ENCODE results near the gene SPRED1. TPM values are rescaled to one million over a fixed set of nuclear protein-coding genes. Genes with fewer than 3 reads are reported as not detected.

SPRED1 gene
- polyA plus RNA-seq (2013, experiment 1 of 4): 25.5 TPM
- polyA plus RNA-seq (2013, experiment 2 of 4): 32.2 TPM
- 27.4 TPM for polyA plus RNA-seq (2013, experiment 3 of 4)
- 34.0 TPM for polyA plus RNA-seq (2013, experiment 4 of 4)

GRCh38 chr15:38252481-38253350 lies at the start of gene SPRED1:
Gene SPRED1, plus strand, starts transcription at chr15:38252836. Its CDS starts 350 bp downstream, at chr15:38253186.
- H3K27ac ChIP-seq (ENCODE audit: insufficient read depth, low read depth, low read length, poor library complexity, severe bottlenecking): peak within 1 kb of the TSS; percentile 95
- no peaks in the 10 kb centered on the region for H3K36me3 ChIP-seq (ENCODE audit: control insufficient read depth, insufficient read depth, low read length)
- 0% methylated on average over 74 to 75 of the region's 75 CpGs for WGBS, 2 experiments
- no peaks in the 10 kb centered on the region for H3K27me3 ChIP-seq (ENCODE audit: control insufficient read depth, insufficient read depth, low read length, poor library complexity, severe bottlenecking)
- no peaks in the 10 kb centered on the region for H3K9me3 ChIP-seq (ENCODE audit: control insufficient read depth, low read length)
- peak within 1 kb of the TSS; percentile 81 for H3K4me3 ChIP-seq (ENCODE audit: insufficient read depth, low read depth, low read length)
- peaks cover 9% of the 10 kb centered on the region for H3K4me1 ChIP-seq (ENCODE audit: control insufficient read depth, insufficient read depth, low read length)

GRCh38 chr15:38205526-38206272 lies 46.9 kb upstream of the SPRED1 start:
- 100% methylated on average over 1 to 2 of the region's 3 CpGs for WGBS, 2 experiments
- H3K4me1 ChIP-seq (ENCODE audit: control insufficient read depth, insufficient read depth, low read length): peaks cover 5% of the 10 kb centered on the region
- no peaks in the 10 kb centered on the region for H3K36me3 ChIP-seq (ENCODE audit: control insufficient read depth, insufficient read depth, low read length)
- no peak overlapping the region for H3K27ac ChIP-seq (ENCODE audit: insufficient read depth, low read depth, low read length, poor library complexity, severe bottlenecking)
- H3K4me3 ChIP-seq (ENCODE audit: insufficient read depth, low read depth, low read length): no peak overlapping the region
- H3K27me3 ChIP-seq (ENCODE audit: control insufficient read depth, insufficient read depth, low read length, poor library complexity, severe bottlenecking): no peaks in the 10 kb centered on the region
- H3K9me3 ChIP-seq (ENCODE audit: control insufficient read depth, low read length): no peaks in the 10 kb centered on the region

- H3K36me3 ChIP-seq (ENCODE audit: control insufficient read depth, insufficient read depth, low read length): no peaks in the 10 kb centered on the region
- H3K4me1 ChIP-seq (ENCODE audit: control insufficient read depth, insufficient read depth, low read length): peaks cover 5% of the 10 kb centered on the region
- H3K27ac ChIP-seq (ENCODE audit: insufficient read depth, low read depth, low read length, poor library complexity, severe bottlenecking): no peak overlapping the region
- 92 to 96% methylated on average over 2 of the region's 2 CpGs for WGBS, 2 experiments
- H3K27me3 ChIP-seq (ENCODE audit: control insufficient read depth, insufficient read depth, low read length, poor library complexity, severe bottlenecking): no peaks in the 10 kb centered on the region
- H3K4me3 ChIP-seq (ENCODE audit: insufficient read depth, low read depth, low read length): no peak overlapping the region
- H3K9me3 ChIP-seq (ENCODE audit: control insufficient read depth, low read length): no peaks in the 10 kb centered on the region
Observed at GRCh38 chr15:38207621-38208020, 45.0 kb upstream of the SPRED1 start.

- no peak overlapping the region for H3K4me3 ChIP-seq (ENCODE audit: insufficient read depth, low read depth, low read length)
- peaks cover 5% of the 10 kb centered on the region for H3K4me1 ChIP-seq (ENCODE audit: control insufficient read depth, insufficient read depth, low read length)
- H3K27me3 ChIP-seq (ENCODE audit: control insufficient read depth, insufficient read depth, low read length, poor library complexity, severe bottlenecking): no peaks in the 10 kb centered on the region
- H3K9me3 ChIP-seq (ENCODE audit: control insufficient read depth, low read length): no peaks in the 10 kb centered on the region
- no peaks in the 10 kb centered on the region for H3K36me3 ChIP-seq (ENCODE audit: control insufficient read depth, insufficient read depth, low read length)
- no peak overlapping the region for H3K27ac ChIP-seq (ENCODE audit: insufficient read depth, low read depth, low read length, poor library complexity, severe bottlenecking)
- 88 to 90% methylated on average over 1 of the region's 1 CpG for WGBS, 2 experiments
Observed at GRCh38 chr15:38208206-38208605, 44.4 kb upstream of the SPRED1 start.

GRCh38 chr15:38208779-38209178 lies 43.9 kb upstream of the SPRED1 start:
- Histone ChIP-seq H3K4me1 (ENCODE audit: control insufficient read depth, insufficient read depth, low read length) (peaks cover 5% of the 10 kb centered on the region), H3K4me3 (ENCODE audit: insufficient read depth, low read depth, low read length) (no peak overlapping the region), H3K27me3 (ENCODE audit: control insufficient read depth, insufficient read depth, low read length, poor library complexity, severe bottlenecking) (no peaks in the 10 kb centered on the region), H3K9me3 (ENCODE audit: control insufficient read depth, low read length) (no peaks in the 10 kb centered on the region), H3K36me3 (ENCODE audit: control insufficient read depth, insufficient read depth, low read length) (no peaks in the 10 kb centered on the region), H3K27ac (ENCODE audit: insufficient read depth, low read depth, low read length, poor library complexity, severe bottlenecking) (no peak overlapping the region)
- WGBS, 2 experiments: 97 to 100% methylated on average over 1 to 2 of the region's 2 CpGs

- H3K9me3 ChIP-seq (ENCODE audit: control insufficient read depth, low read length): no peaks in the 10 kb centered on the region
- no peak overlapping the region for H3K4me3 ChIP-seq (ENCODE audit: insufficient read depth, low read depth, low read length)
- H3K36me3 ChIP-seq (ENCODE audit: control insufficient read depth, insufficient read depth, low read length): no peaks in the 10 kb centered on the region
- H3K4me1 ChIP-seq (ENCODE audit: control insufficient read depth, insufficient read depth, low read length): peaks cover 5% of the 10 kb centered on the region
- H3K27me3 ChIP-seq (ENCODE audit: control insufficient read depth, insufficient read depth, low read length, poor library complexity, severe bottlenecking): no peaks in the 10 kb centered on the region
- no peak overlapping the region for H3K27ac ChIP-seq (ENCODE audit: insufficient read depth, low read depth, low read length, poor library complexity, severe bottlenecking)
Observed at GRCh38 chr15:38211249-38211648, 41.4 kb upstream of the SPRED1 start.

- no peaks in the 10 kb centered on the region for H3K9me3 ChIP-seq (ENCODE audit: control insufficient read depth, low read length)
- no peaks in the 10 kb centered on the region for H3K36me3 ChIP-seq (ENCODE audit: control insufficient read depth, insufficient read depth, low read length)
- peaks cover 5% of the 10 kb centered on the region for H3K4me1 ChIP-seq (ENCODE audit: control insufficient read depth, insufficient read depth, low read length)
- 85 to 98% methylated on average over 4 of the region's 4 CpGs for WGBS, 2 experiments
- no peaks in the 10 kb centered on the region for H3K27me3 ChIP-seq (ENCODE audit: control insufficient read depth, insufficient read depth, low read length, poor library complexity, severe bottlenecking)
- no peak overlapping the region for H3K4me3 ChIP-seq (ENCODE audit: insufficient read depth, low read depth, low read length)
- H3K27ac ChIP-seq (ENCODE audit: insufficient read depth, low read depth, low read length, poor library complexity, severe bottlenecking): no peak overlapping the region
Observed at GRCh38 chr15:38211811-38212210, 40.8 kb upstream of the SPRED1 start.

GRCh38 chr15:38212729-38213351 lies 39.8 kb upstream of the SPRED1 start:
- Histone ChIP-seq H3K4me1 (ENCODE audit: control insufficient read depth, insufficient read depth, low read length) (no peaks in the 10 kb centered on the region), H3K4me3 (ENCODE audit: insufficient read depth, low read depth, low read length) (no peak overlapping the region), H3K36me3 (ENCODE audit: control insufficient read depth, insufficient read depth, low read length) (no peaks in the 10 kb centered on the region), H3K27me3 (ENCODE audit: control insufficient read depth, insufficient read depth, low read length, poor library complexity, severe bottlenecking) (no peaks in the 10 kb centered on the region), H3K9me3 (ENCODE audit: control insufficient read depth, low read length) (no peaks in the 10 kb centered on the region), H3K27ac (ENCODE audit: insufficient read depth, low read depth, low read length, poor library complexity, severe bottlenecking) (no peak overlapping the region)
- 88 to 91% methylated on average over 3 of the region's 3 CpGs for WGBS, 2 experiments

- Histone ChIP-seq H3K27me3 (ENCODE audit: control insufficient read depth, insufficient read depth, low read length, poor library complexity, severe bottlenecking) (no peaks in the 10 kb centered on the region), H3K4me1 (ENCODE audit: control insufficient read depth, insufficient read depth, low read length) (no peaks in the 10 kb centered on the region), H3K9me3 (ENCODE audit: control insufficient read depth, low read length) (no peaks in the 10 kb centered on the region), H3K36me3 (ENCODE audit: control insufficient read depth, insufficient read depth, low read length) (no peaks in the 10 kb centered on the region), H3K27ac (ENCODE audit: insufficient read depth, low read depth, low read length, poor library complexity, severe bottlenecking) (no peak overlapping the region), H3K4me3 (ENCODE audit: insufficient read depth, low read depth, low read length) (no peak overlapping the region)
- 93 to 96% methylated on average over 2 of the region's 2 CpGs for WGBS, 2 experiments
Observed at GRCh38 chr15:38213356-38213755, 39.3 kb upstream of the SPRED1 start.

- 94 to 95% methylated on average over 1 of the region's 1 CpG for WGBS, 2 experiments
- no peak overlapping the region for H3K4me3 ChIP-seq (ENCODE audit: insufficient read depth, low read depth, low read length)
- H3K27me3 ChIP-seq (ENCODE audit: control insufficient read depth, insufficient read depth, low read length, poor library complexity, severe bottlenecking): no peaks in the 10 kb centered on the region
- no peaks in the 10 kb centered on the region for H3K4me1 ChIP-seq (ENCODE audit: control insufficient read depth, insufficient read depth, low read length)
- H3K36me3 ChIP-seq (ENCODE audit: control insufficient read depth, insufficient read depth, low read length): no peaks in the 10 kb centered on the region
- no peak overlapping the region for H3K27ac ChIP-seq (ENCODE audit: insufficient read depth, low read depth, low read length, poor library complexity, severe bottlenecking)
- H3K9me3 ChIP-seq (ENCODE audit: control insufficient read depth, low read length): no peaks in the 10 kb centered on the region
Observed at GRCh38 chr15:38215707-38216106, 36.9 kb upstream of the SPRED1 start.

Measured in ectodermal cell (in vitro differentiated cells).